Omental fat pad (tissue), 4 donors: Measurements from ENCODE around the gene PNPLA3. TPM values are rescaled to one million over a fixed set of nuclear protein-coding genes. Genes with fewer than 3 reads are reported as not detected.

ENCODE experiments used
- ATAC-seq: fragments of 150-250 bp; one replicate; pipeline ENCODE4 v1.9.1; 2016; ENCODE audit warnings: mild to moderate bottlenecking, moderate library complexity; ENCODE audit not compliant: low FRiP score
- DNase-seq: peaks from one replicate; pipeline ENCODE4 v3.0.0-alpha.2; 2019; ENCODE audit warnings: low spot score
- CTCF ChIP-seq, 3 donors: fragments of 450-650 bp; IDR thresholded peaks; one replicate each; pipeline ENCODE4 v1.5.1; 2016 to 2017; ENCODE audit warnings: antibody characterized with exemption in 3 of 3, mild to moderate bottlenecking in 3 of 3, moderate library complexity in 2 of 3
- total RNA-seq, 4 donors: library from RNA; depleted of rRNA; stranded (reverse); fragments of >200 nt; gene quantifications; one replicate each; pipeline ENCODE4 v1.1.0, GENCODE V29; 2016

PNPLA3 gene
- total RNA-seq, 4 donors from 2014 or later: 1.0 to 4.3 (median 1.3) TPM

DNA sequence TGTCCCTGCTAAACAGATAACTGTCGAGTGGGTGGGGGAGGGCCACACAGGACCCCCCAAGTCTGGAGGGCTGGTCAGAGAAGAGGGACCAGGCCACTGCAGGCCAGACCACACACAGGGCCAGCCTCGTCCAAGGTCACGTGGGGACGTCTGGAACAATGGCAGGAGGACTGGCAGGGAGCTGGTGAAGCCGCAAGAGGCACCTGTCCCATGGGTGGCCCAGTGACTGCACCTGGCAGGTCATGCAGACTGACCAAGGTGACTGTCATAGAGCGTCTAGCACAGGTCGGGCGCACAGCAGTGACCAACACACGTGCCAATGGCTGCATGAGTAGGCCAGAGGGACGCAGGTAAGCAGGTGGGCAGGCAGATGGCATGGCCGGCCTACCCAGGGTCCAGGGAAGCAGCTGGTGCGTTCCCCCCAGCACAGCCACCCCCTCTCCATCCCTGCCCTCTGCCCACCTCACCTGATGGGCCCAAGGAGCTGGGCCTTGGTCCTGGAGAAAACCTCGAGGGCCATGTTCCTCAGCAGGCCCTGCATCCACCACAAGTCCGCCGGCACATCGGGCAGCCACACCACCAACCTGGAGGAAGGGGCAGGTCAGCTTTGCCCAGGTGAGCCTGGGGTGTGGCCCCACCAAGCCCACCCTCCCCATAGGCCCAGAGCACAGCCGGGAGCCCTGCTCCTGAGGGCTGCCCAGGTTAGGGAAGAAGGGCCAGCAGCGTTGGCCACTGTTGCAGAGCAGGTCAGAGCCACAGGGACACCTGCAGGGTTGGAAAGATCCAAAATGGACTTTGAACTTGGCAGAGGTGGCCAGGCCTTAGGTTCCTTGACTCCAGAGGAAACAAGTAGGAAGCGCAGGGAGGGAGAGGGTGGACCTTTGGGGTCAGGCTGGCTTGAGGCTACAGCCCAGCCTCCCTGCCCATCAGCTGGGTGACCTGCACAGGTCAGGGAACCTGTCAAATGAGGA lies 42.2 kb upstream of the PNPLA3 start:
- TF ChIP-seq CTCF (IDR thresholded peaks at IDR 0.05): no peak
- DNase-seq (no peak), ATAC-seq (no peak)

DNA sequence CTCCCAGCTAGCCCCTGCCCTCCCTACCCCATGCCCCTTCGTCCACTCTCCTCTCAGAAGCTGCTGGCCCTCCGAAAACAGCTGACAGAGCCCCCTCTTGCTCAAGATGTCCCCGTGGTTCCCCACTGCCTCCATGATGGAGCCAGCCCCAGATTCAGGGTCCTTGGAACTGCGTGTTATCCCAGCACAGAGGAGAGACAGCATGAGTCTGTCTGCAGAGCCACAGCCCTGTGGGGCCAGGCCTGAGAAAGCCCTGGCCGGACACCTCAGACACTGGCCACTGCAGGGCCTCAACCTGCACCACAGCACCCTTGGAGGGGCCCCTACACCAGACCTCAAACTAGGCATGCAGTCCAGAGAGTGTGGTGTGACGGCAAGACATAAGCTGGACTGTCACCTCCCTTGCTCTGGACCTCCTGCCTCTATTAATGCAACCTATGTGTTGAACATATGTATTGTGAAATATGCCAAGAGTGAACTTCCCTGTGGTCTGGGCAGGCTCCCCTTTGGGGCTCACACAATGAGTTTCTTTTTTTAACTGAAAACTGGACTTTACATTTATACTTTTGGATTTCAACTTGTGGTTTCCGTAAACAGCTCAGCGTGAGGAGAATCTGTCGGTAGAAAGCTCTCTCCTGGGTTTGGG lies 41.4 kb upstream of the PNPLA3 start:
- DNase-seq: no peak

DNA sequence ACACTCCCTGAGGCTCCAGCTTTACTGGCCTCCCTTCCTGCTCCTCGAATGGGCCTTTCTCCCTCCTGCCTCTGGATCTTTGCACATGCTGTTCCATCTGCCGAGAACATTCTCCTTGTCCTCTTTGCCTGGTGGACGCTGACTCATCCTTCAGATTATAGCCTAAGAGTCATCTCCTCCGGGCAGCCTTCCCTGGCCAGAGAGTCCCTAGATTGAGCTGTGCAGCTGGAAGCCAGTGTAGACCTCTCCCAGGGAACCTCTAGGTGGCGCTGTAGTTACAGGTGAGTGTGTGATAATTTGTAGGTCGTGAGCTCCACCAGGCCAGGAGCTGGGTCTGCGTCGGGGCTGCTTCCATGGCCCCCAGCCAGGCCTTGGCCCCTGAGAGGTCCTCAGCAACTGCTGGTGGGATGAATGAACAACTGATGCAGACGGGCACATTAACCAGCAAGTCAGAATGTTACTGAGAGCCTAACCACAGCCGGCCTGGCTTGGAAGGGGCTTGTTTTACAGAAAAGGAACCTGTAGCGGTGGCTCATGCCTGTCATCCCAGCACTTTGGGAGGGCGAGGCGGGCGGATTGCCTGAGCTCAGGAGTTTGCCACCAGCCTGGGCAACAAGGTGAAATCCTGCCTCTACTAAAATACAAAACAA lies 40.5 kb upstream of the PNPLA3 start:
- ATAC-seq: no peak
- TF ChIP-seq CTCF (IDR thresholded peaks at IDR 0.05): no peak
- DNase-seq: no peak

More for the DNA sequence above, 41.4 kb upstream of the PNPLA3 start:
- TF ChIP-seq CTCF (IDR thresholded peaks at IDR 0.05): no peak
- ATAC-seq: no peak

GRCh38 chr22:43883719-43884415 lies 39.7 kb upstream of the PNPLA3 start:
- no peak for ATAC-seq
- no peak for DNase-seq
- TF ChIP-seq CTCF (IDR thresholded peaks at IDR 0.05): no peak

- TF ChIP-seq CTCF (IDR thresholded peaks at IDR 0.05): no peak
- peak; percentile 33 for DNase-seq
- ATAC-seq: no peak
These were observed 38.8 kb upstream of the PNPLA3 start for GRCh38 chr22:43884600-43885318.

DNA sequence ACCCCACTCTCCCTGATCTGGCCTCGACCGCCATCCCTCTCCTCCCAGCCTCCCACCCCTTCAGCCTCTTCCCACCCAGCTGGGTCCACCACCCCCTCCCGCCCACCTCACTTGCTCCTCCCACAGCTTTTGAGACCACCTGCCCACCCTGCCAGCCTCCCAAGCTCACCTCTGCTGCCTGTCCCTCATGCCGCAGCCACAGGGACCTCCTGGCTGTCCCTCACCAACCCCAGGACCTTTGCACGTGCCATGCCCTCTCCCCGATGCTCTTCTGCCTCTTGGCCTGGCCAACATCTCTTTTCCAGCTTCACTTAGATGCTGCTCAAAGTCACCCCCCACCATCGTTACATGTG lies 38.3 kb upstream of the PNPLA3 start:
- no peak for ATAC-seq
- DNase-seq: no peak

More for the DNA sequence above, 38.3 kb upstream of the PNPLA3 start:
- no peak for TF ChIP-seq CTCF (IDR thresholded peaks at IDR 0.05)
